Mesodermal cell (in vitro differentiated cells): ENCODE data around the gene ARHGAP29.

Source experiments
- H3K27ac ChIP-seq: 2 replicates; pipeline ENCODE4 v1.7.0; 2013; ENCODE audit warnings: mild to moderate bottlenecking, low read depth, low read length, moderate library complexity; ENCODE audit not compliant: severe bottlenecking
- H3K36me3 ChIP-seq: 2 replicates; pipeline ENCODE4 v1.7.1; 2013; ENCODE audit warnings: mild to moderate bottlenecking, low read length, moderate library complexity; ENCODE audit not compliant: control insufficient read depth, insufficient read depth
- H3K4me1 ChIP-seq: one replicate; pipeline ENCODE4 v1.7.1; 2013; ENCODE audit warnings: mild to moderate bottlenecking, low read length; ENCODE audit not compliant: insufficient read depth, control insufficient read depth, poor library complexity, severe bottlenecking
- H3K4me3 ChIP-seq: 2 replicates; pipeline ENCODE4 v1.7.0; 2013; ENCODE audit warnings: low read length, control low read depth, mild to moderate bottlenecking; ENCODE audit not compliant: insufficient read depth, poor library complexity, severe bottlenecking; ENCODE audit errors: extremely low read depth
- H3K9me3 ChIP-seq: 2 replicates; pipeline ENCODE4 v1.7.1; 2013; ENCODE audit warnings: mild to moderate bottlenecking, low read length, moderate library complexity; ENCODE audit not compliant: control insufficient read depth
- WGBS, 2 experiments: methylation state at CpG; one replicate each; pipeline ENCODE4 v1.1.5; 2013; ENCODE audit warnings: missing lambda C conversion rate in 2 of 2; ENCODE audit not compliant: insufficient coverage in 2 of 2; 5-methylcytosine and 5-hydroxymethylcytosine counted together

The ARHGAP29 gene

GRCh38 chr1:94124538-94124937 is 112.8 kb downstream of the ARHGAP29 start:
- Histone ChIP-seq H3K9me3 (no peaks in the 10 kb centered on the region), H3K36me3 (no peaks in the 10 kb centered on the region), H3K27ac (no peak overlapping the region), H3K4me3 (no peak overlapping the region), H3K4me1 (peaks cover 41% of the 10 kb centered on the region)
- WGBS, 2 experiments = no CpG with 5 or more reads among the region's 1 CpG

GRCh38 chr1:94122201-94122970 is 115.0 kb downstream of the ARHGAP29 start:
- peaks cover 52% of the 10 kb centered on the region for H3K4me1 ChIP-seq
- no peaks in the 10 kb centered on the region for H3K9me3 ChIP-seq
- H3K27ac ChIP-seq = no peak overlapping the region
- 87 to 88% methylated on average over 5 of the region's 5 CpGs for WGBS, 2 experiments
- no peak overlapping the region for H3K4me3 ChIP-seq
- H3K36me3 ChIP-seq = no peaks in the 10 kb centered on the region
